ENCODE measurements around the gene C16orf89. TPM values are rescaled to one million over a fixed set of nuclear protein-coding genes. Genes with fewer than 3 reads are reported as not detected.
"Not testable (repeated sequence)": the region's sequence is repeated elsewhere in the genome, so short reads cannot be mapped to it uniquely, and the experiment has no call there.

Gene C16orf89
- total RNA-seq, 1 donor from 2014 or later = not detected

- intact Hi-C loops (cut with micrococcal nuclease) = no loop called here
Observed at GRCh38 chr16:5062790-5063765, 2.7 kb downstream of the C16orf89 start.

- intact Hi-C loops (cut with micrococcal nuclease) = no loop called here
Observed at GRCh38 chr16:5062051-5062450, 3.7 kb downstream of the C16orf89 start.

GRCh38 chr16:5060073-5060641, 5.6 kb downstream of the C16orf89 start:
- intact Hi-C loops (cut with micrococcal nuclease) = no loop called here

- intact Hi-C loops (cut with micrococcal nuclease) = loop anchor here (5.0 kb wide), 1 partner anchor 33 kb away; no protein-coding TSS in a partner anchor
Observed at GRCh38 chr16:5059386-5060072, 6.2 kb downstream of the C16orf89 start.

GRCh38 chr16:5058476-5058875, 7.3 kb downstream of the C16orf89 start:
- intact Hi-C loops (cut with micrococcal nuclease) = loop anchor here (5.0 kb wide), 1 partner anchor 34 kb away; no protein-coding TSS in a partner anchor

- intact Hi-C loops (cut with micrococcal nuclease) = loop anchor here (5.0 kb wide), 1 partner anchor 36 kb away; no protein-coding TSS in a partner anchor
Observed at GRCh38 chr16:5056352-5056751, 9.4 kb downstream of the C16orf89 start.

- intact Hi-C loops (cut with micrococcal nuclease) = loop anchor here (5.0 kb wide), 1 partner anchor 37 kb away; no protein-coding TSS in a partner anchor
Observed at GRCh38 chr16:5054876-5055865, 10.6 kb downstream of the C16orf89 start.

GRCh38 chr16:5046914-5047313, 18.8 kb downstream of the C16orf89 start:
- intact Hi-C loops (cut with micrococcal nuclease) = no loop called here

- intact Hi-C loops (cut with micrococcal nuclease) = no loop called here
Observed at GRCh38 chr16:5045499-5046115, 20.1 kb downstream of the C16orf89 start.

GRCh38 chr16:5044581-5044980, 21.2 kb downstream of the C16orf89 start:
- intact Hi-C loops (cut with micrococcal nuclease) = not testable (repeated sequence)

GRCh38 chr16:5044011-5044540, 21.7 kb downstream of the C16orf89 start:
- intact Hi-C loops (cut with micrococcal nuclease) = no loop called here

- intact Hi-C loops (cut with micrococcal nuclease) = no loop called here
Observed at GRCh38 chr16:5042574-5043171, 23.1 kb downstream of the C16orf89 start.

GRCh38 chr16:5041600-5042133, 24.1 kb downstream of the C16orf89 start:
- intact Hi-C loops (cut with micrococcal nuclease) = no loop called here

GRCh38 chr16:5040451-5040850, 25.3 kb downstream of the C16orf89 start:
- intact Hi-C loops (cut with micrococcal nuclease) = no loop called here

GRCh38 chr16:5036228-5037156, 29.3 kb downstream of the C16orf89 start:
- intact Hi-C loops (cut with micrococcal nuclease) = no loop called here

GRCh38 chr16:5035909-5036227, 29.9 kb downstream of the C16orf89 start:
- intact Hi-C loops (cut with micrococcal nuclease) = no loop called here

GRCh38 chr16:5034167-5034523, 31.6 kb downstream of the C16orf89 start:
- intact Hi-C loops (cut with micrococcal nuclease) = loop anchor here (5.0 kb wide), 1 partner anchor 187 kb away; the partner anchor contains the start of genes GLYR1 and UBN1
